KG1 (cell line): ENCODE results near the gene LKAAEAR1.

Experiments
- DNase-seq: peaks from one replicate; lab custom pipeline; 2025; lab: John Stamatoyannopoulos, UW

LKAAEAR1 gene

GRCh38 chr20:64110411-64111068, 26.3 kb upstream of the LKAAEAR1 start:
- no peak for DNase-seq

GRCh38 chr20:64109831-64110391, 25.7 kb upstream of the LKAAEAR1 start:
- DNase-seq, result no peak

GRCh38 chr20:64108731-64109681, 24.8 kb upstream of the LKAAEAR1 start:
- no peak for DNase-seq

DNA sequence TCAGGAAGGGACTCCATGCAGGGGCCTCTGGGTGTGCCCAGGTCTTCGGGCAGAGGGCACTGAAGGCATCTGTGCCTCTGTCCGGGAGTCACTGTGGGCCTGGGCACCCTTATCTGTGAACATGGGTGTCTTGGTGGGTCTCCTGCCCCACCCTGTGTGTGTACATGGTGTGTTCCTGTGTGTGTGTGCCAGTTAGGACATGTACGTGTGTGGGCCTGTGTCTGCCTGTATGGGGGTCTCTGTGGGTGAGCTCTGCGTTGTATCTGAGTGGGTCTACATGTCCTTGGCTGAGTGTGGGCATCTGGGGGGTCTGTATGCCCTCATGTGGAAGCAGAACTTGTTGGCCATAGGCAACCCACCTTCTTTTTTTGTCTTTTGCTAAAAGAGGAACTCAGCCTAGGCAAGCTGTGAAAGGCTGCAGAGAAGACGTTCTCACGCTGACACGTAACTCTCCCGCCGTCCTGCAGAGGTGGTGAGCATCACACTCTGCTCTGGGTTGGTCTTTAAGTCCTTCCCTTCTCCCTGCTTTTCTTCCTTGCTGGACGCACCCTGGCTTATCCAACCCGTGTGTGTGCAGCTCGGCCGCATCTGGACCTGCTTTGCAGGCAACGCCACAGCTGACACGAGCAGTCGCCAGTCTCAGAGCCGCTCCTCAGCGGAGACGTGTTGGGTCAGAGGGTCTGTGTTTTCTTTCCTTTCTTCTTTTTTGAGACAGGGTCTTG, 23.7 kb upstream of the LKAAEAR1 start:
- no peak for DNase-seq

- DNase-seq, result no peak
Observed at GRCh38 chr20:64106981-64107735, 23.0 kb upstream of the LKAAEAR1 start, which contains the start of gene NPBWR2. NPBWR2 (minus strand) TSS chr20:64107565; CDS start chr20:64106831, 734 bp downstream.

DNA sequence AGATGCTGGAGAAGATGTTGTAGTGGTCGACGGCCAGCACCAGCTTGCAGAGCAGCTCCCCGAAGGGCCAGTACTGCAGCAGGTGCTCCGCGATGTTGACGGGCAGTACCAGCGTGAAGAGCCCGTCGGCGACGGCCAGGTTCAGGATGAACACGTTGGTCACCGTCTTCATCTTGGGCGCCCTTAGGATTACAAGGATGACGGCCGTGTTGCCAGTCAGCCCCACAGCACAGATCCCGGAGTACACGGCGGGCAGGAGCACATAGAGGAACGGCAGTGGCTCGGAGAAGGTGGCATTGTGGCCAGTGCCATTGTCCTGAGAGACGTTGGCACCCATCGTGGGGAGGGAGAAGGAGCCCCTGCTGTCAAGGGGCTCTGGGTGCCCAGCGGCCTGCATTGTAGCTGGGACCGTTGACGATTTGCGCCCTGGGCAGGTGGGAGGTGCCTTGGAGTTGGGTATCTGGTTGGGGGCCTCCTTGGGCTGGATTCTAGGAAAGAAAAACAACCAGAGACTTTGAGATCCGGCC, 22.3 kb upstream of the LKAAEAR1 start:
- no peak for DNase-seq

DNA sequence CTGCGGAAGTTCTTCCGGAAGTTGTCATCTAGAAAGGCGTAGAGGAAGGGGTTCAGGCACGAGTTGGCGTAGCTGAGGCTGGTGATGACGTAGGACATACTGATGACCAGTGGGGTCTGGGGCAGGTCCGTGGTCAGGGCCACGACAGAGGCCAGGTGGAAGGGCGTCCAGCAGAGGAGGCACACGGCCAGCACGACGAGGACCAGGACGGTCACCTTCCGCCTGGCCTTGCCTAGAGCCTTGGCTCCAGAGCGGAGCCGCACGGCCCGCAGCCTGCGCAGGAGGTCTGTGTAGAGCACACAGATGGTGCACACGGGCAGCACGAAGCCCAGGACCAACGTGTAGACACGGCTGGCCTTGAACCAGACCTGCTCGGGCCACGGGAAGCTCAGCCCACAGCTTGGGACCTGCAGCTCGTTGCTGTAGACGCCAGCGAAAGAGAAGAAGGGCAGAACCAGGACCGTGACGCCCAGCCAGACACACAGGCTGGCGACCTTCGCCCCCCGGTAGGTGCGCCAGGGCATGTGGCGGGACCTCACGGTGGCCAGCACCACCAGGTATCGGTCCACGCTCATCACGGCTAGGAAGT, 21.7 kb upstream of the LKAAEAR1 start:
- DNase-seq, result no peak

GRCh38 chr20:64104667-64105451, 20.7 kb upstream of the LKAAEAR1 start:
- no peak for DNase-seq

GRCh38 chr20:64103871-64104666, 19.9 kb upstream of the LKAAEAR1 start:
- DNase-seq, result no peak

- DNase-seq, result no peak
Observed at GRCh38 chr20:64102647-64103354, 18.6 kb upstream of the LKAAEAR1 start.

DNA sequence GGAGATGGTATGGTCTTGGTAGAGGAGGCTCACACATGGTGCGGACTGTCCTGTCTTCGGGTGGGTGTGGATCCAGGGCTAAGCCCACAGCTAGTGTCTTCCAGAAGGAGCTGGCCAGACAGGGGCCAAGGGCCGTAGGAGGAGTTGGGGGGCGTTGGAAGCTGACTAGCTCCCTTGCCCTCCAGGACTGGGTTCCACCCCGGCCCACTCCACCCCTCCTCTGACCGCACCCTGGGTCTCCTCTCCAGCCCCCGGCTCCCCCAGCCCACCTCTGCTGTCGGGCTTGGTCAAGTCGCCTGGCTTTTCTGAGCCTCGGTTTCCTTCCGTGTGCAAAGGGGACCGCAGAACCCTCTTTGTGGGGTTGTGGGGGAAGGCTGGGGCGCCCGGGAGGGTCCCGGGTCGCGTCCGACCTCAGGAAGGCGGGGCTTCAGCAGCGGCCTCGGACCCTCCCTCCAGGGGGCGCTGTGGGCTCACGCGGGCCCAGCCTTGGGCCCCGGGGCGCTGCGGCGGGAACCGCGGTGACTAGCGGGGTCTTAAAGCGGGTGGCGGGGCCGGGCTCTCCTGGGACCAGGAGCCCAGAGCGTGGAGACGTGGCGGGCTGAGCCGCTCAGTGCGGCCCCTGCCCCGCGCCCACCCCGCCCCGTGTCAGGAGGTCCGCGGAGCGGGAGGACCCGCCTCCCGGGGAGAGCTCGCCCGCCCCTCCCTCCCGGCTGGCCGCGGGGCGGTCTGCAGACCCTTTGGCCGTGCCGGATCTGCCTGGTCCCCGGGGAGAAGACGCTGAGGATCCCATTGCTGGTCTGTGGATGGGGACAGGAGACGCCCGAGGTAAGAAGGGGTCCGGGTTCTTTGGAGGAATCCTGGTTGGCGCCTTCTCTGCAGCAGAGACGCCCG, 17.8 kb upstream of the LKAAEAR1 start:
- no peak for DNase-seq

DNA sequence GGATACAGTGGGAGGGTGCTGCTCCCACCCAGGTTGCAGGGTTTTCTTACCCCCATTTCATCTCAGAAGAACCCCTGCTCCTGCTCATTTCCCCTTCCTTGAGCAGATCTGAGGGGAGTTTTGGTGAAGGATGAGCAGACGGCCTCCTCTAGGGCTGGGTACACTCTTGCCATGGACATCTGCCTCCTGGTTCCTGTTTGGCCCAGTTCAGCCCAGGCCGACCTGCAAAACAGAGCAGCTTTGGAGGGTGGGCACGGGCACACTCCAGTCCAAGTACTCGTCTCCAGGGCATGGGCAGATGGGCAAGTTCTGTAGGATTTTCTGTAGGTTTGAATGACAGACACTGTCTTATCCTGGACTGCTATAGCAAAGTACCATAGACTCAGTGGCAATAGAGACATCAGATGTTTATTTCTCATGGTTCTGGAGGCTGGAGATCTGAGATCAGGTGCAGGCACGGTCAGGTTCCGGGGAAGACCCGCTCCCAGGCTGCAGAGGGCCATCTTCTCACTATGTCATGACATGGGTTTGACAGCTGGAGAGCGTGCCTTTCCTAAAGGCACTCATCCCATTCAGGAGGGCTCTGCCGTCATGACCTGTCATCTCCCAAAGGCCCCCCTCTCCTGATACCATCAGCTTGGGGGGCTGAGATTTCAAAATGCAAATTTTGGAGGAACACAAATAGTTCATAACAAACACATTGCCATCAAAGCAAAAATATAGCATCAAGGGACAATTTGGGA, 16.9 kb upstream of the LKAAEAR1 start:
- no peak for DNase-seq

- DNase-seq, result no peak
Observed at GRCh38 chr20:64100566-64100888, 16.3 kb upstream of the LKAAEAR1 start.

DNA sequence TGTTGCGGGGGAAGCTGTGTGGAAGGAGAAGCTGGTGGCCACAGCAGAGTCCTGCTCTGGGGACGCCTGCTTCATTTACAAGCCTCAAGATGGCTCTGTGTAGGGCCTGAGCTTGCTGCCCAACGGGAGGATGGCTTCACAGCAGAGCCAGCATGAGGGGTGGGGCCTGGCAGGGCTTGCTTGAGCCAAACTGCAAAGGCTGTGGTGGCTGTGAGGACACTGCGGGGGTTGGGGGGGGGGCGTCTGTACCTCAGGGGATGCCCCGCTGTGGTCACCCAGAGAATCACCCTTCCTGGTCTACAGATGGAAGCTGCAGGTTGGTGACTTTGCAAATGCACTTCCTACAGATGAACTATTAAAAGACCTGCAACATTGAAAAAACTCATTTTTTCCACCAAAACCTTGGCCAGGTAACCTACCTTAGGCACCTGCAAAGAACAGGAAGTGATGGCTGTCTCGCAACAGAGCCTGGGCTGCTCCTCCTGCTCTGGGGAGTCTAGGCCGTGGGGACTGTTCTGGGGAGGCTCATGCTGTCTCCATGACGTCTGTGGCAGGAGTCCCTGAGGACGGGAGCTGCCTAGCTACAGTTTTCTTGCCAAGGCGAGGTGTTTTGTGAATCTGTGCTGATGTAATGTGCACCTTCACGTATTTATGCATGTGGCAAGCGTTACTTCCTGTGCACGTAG, 15.8 kb upstream of the LKAAEAR1 start:
- no peak for DNase-seq

DNA sequence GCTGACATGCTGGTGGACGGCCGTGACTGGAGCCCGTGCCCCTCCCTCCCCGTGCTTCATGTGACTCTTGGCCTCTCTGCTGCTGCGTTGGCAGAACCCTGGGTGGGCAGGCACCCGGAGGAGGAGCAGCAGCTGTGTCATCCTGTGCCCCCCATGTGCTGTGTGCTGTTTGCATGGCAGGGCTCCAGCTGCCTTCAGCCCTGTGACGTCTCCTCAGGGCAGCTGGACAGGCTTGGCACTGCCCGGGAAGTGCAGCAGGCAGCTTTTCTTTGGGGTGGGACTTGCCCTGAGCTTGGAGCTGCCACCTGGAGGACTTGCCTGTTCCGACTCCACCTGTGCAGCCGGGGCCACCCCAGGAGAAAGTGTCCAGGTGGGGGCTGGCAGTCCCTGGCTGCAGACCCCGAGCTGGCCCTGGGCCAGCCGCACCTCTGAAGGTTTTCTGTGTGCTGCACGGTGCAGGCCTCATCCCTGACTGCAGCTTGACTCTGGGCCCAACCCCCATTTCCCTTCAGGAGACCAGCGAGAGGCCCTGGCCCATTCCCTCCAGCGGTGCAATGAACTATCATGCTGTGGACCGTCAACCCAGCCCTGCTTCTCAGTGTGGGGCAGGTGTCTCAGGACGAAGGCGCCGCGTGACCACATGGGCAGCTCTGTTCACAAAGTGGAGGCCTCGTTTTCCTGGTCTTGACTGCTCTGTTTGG, 15.0 kb upstream of the LKAAEAR1 start:
- no peak for DNase-seq
